Activated T-cell treated with anti-CD3 and anti-CD28 coated beads for 1 hour (primary cell): ENCODE results near the gene SLC9A1.

Experiments
- DNase-seq: peaks from one replicate; pipeline ENCODE4 v3.0.0-alpha.2; 2020; ENCODE audit warnings: low read depth

Gene SLC9A1

GRCh38 chr1:27150641-27151040 is 4.3 kb downstream of the SLC9A1 start:
- DNase-seq = no peak

GRCh38 chr1:27150183-27150582 is 4.7 kb downstream of the SLC9A1 start:
- no peak for DNase-seq

- DNase-seq = no peak
Observed at GRCh38 chr1:27149762-27150113, 5.2 kb downstream of the SLC9A1 start.

- DNase-seq = no peak
Observed at GRCh38 chr1:27149084-27149761, 5.7 kb downstream of the SLC9A1 start.

GRCh38 chr1:27148591-27148990 is 6.3 kb downstream of the SLC9A1 start:
- no peak for DNase-seq

GRCh38 chr1:27147842-27148518 is 6.9 kb downstream of the SLC9A1 start:
- DNase-seq = no peak

GRCh38 chr1:27145934-27146354 is 9.0 kb downstream of the SLC9A1 start:
- no peak for DNase-seq

- DNase-seq = no peak
Observed at GRCh38 chr1:27144920-27145661, 9.8 kb downstream of the SLC9A1 start.

- DNase-seq = no peak
Observed at GRCh38 chr1:27144049-27144748, 10.7 kb downstream of the SLC9A1 start.

- DNase-seq = no peak
Observed at GRCh38 chr1:27143401-27143800, 11.5 kb downstream of the SLC9A1 start.

- no peak for DNase-seq
Observed at GRCh38 chr1:27142464-27142863, 12.5 kb downstream of the SLC9A1 start.

GRCh38 chr1:27141266-27142003 is 13.5 kb downstream of the SLC9A1 start:
- no peak for DNase-seq

- DNase-seq = no peak
Observed at GRCh38 chr1:27139980-27140379, 14.9 kb downstream of the SLC9A1 start.

- no peak for DNase-seq
Observed at GRCh38 chr1:27138927-27139326, 16.0 kb downstream of the SLC9A1 start.

GRCh38 chr1:27138368-27138767 is 16.6 kb downstream of the SLC9A1 start:
- no peak for DNase-seq

GRCh38 chr1:27137544-27138075 is 17.3 kb downstream of the SLC9A1 start:
- DNase-seq = no peak

- DNase-seq = peak; percentile 70
Observed at GRCh38 chr1:27136998-27137542, 17.9 kb downstream of the SLC9A1 start.

- DNase-seq = no peak
Observed at GRCh38 chr1:27136236-27136551, 18.7 kb downstream of the SLC9A1 start.

- no peak for DNase-seq
Observed at GRCh38 chr1:27135541-27136235, 19.2 kb downstream of the SLC9A1 start.

GRCh38 chr1:27133991-27134390 is 20.9 kb downstream of the SLC9A1 start:
- no peak for DNase-seq

GRCh38 chr1:27133158-27133557 is 21.8 kb downstream of the SLC9A1 start:
- no peak for DNase-seq
